ENCODE data around the gene CPXM2. TPM values are rescaled to one million over a fixed set of nuclear protein-coding genes. Genes with fewer than 3 reads are reported as not detected.

The CPXM2 gene
- total RNA-seq, 1 experiment from 2014 or later = not detected

DNA sequence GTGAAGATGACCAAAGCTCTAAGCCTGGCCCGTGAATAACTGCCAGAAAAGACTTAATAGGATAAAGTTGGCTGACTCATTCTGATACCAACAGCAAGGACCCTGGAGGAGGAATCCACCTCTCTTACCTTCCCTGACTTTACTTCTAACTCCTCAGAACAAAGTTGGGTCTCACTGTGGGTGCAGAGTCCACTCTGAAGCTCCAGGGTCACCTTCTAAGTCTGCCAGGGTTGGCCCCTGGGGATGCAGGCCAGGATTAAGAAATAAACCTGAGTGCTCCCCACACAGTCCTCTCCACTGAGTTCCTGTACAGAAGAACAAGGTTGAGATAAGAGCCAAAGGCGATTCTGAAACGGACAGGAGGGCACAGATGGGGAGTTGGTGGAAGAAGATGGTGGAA, 171.1 kb downstream of the CPXM2 start:
- intact Hi-C loops (cut with micrococcal nuclease) = no loop called here
- Histone ChIP-seq H3K4me3 (ENCODE audit: low read length) (no peak overlapping the region), H3K9me3 (ENCODE audit: low read length) (no peaks in the 10 kb centered on the region), H4K20me1 (ENCODE audit: low read length) (no peaks in the 10 kb centered on the region), H3K4me1 (ENCODE audit: insufficient read depth, low read length) (no peaks in the 10 kb centered on the region), H3K27me3 (ENCODE audit: low read length) (peaks cover 11% of the 10 kb centered on the region; the same call in 1 of the 2 replicates), H2AFZ (ENCODE audit: low read length) (no peak overlapping the region), H3K9ac (ENCODE audit: low read length) (no peak overlapping the region), H3F3A (ENCODE audit: low read length, unreplicated experiment) (no peaks in the 10 kb centered on the region), H3K9me2 (replicated peaks; ENCODE audit: low read length) (no peaks in the 10 kb centered on the region), H3K36me3 (ENCODE audit: low read depth, low read length) (no peaks in the 10 kb centered on the region), H3K27ac (ENCODE audit: low read length) (no peak overlapping the region), H3K79me2 (ENCODE audit: low read length) (no peaks in the 10 kb centered on the region), H3K4me2 (ENCODE audit: low read length) (no peak overlapping the region)
- ChIA-PET CTCF (no interaction called here), POLR2A (ENCODE audit: unreplicated experiment) (no interaction called here)
- ATAC-seq (no peak), DNase-seq (no peak)
- BruUV-seq (replicated peaks) = no TSS peak
- TF ChIP-seq, protein P1, sequence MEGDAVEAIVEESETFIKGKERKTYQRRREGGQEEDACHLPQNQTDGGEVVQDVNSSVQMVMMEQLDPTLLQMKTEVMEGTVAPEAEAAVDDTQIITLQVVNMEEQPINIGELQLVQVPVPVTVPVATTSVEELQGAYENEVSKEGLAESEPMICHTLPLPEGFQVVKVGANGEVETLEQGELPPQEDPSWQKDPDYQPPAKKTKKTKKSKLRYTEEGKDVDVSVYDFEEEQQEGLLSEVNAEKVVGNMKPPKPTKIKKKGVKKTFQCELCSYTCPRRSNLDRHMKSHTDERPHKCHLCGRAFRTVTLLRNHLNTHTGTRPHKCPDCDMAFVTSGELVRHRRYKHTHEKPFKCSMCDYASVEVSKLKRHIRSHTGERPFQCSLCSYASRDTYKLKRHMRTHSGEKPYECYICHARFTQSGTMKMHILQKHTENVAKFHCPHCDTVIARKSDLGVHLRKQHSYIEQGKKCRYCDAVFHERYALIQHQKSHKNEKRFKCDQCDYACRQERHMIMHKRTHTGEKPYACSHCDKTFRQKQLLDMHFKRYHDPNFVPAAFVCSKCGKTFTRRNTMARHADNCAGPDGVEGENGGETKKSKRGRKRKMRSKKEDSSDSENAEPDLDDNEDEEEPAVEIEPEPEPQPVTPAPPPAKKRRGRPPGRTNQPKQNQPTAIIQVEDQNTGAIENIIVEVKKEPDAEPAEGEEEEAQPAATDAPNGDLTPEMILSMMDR (conservative IDR thresholded peaks at IDR 0.05; ENCODE audit: low read depth, low read length) = no peak

GRCh38 chr10:123718544-123719060, 173.0 kb downstream of the CPXM2 start:
- Histone ChIP-seq H3K27ac (ENCODE audit: low read length) (no peak overlapping the region), H2AFZ (ENCODE audit: low read length) (no peak overlapping the region), H3K4me2 (ENCODE audit: low read length) (no peak overlapping the region), H3K9me3 (ENCODE audit: low read length) (no peaks in the 10 kb centered on the region), H3K27me3 (ENCODE audit: low read length) (no peaks in the 10 kb centered on the region), H3F3A (ENCODE audit: low read length, unreplicated experiment) (no peaks in the 10 kb centered on the region), H3K4me1 (ENCODE audit: insufficient read depth, low read length) (no peaks in the 10 kb centered on the region), H4K20me1 (ENCODE audit: low read length) (no peaks in the 10 kb centered on the region), H3K36me3 (ENCODE audit: low read depth, low read length) (no peaks in the 10 kb centered on the region), H3K9me2 (replicated peaks; ENCODE audit: low read length) (no peaks in the 10 kb centered on the region), H3K79me2 (ENCODE audit: low read length) (no peaks in the 10 kb centered on the region), H3K9ac (ENCODE audit: low read length) (no peak overlapping the region), H3K4me3 (ENCODE audit: low read length) (no peak overlapping the region)
- no peak for DNase-seq
- CTCF ChIA-PET = no interaction called here
- no TSS peak for BruUV-seq (replicated peaks)
- TF ChIP-seq, protein P1 (conservative IDR thresholded peaks at IDR 0.05; ENCODE audit: low read depth, low read length) = no peak
- no peak for TF ChIP-seq EZH2 (IDR thresholded peaks at IDR 0.05; ENCODE audit: low read length, unreplicated experiment)
- TF ChIP-seq EZH2phosphoT487 (IDR thresholded peaks at IDR 0.05; ENCODE audit: borderline replicate concordance, low read length) = no peak
- ATAC-seq = no peak
- POLR2A ChIA-PET (ENCODE audit: unreplicated experiment) = no interaction called here
- intact Hi-C loops (cut with micrococcal nuclease) = no loop called here

- no peak overlapping the region for H3K4me2 ChIP-seq (ENCODE audit: low read length)
- ChIA-PET POLR2A (ENCODE audit: unreplicated experiment) (no interaction called here), CTCF (no interaction called here)
- no TSS peak for BruUV-seq (replicated peaks)
- no peaks in the 10 kb centered on the region for H3K27me3 ChIP-seq (ENCODE audit: low read length)
- DNase-seq (no peak), ATAC-seq (no peak)
- no peaks in the 10 kb centered on the region for H3K4me1 ChIP-seq (ENCODE audit: insufficient read depth, low read length)
- no peak overlapping the region for H2AFZ ChIP-seq (ENCODE audit: low read length)
- intact Hi-C loops (cut with micrococcal nuclease) = no loop called here
- no peak overlapping the region for H3K4me3 ChIP-seq (ENCODE audit: low read length)
- H3K36me3 ChIP-seq (ENCODE audit: low read depth, low read length) = no peaks in the 10 kb centered on the region
- H3K9me3 ChIP-seq (ENCODE audit: low read length) = no peaks in the 10 kb centered on the region
- no peaks in the 10 kb centered on the region for H3K9me2 ChIP-seq (replicated peaks; ENCODE audit: low read length)
- H3K9ac ChIP-seq (ENCODE audit: low read length) = no peak overlapping the region
- no peaks in the 10 kb centered on the region for H3F3A ChIP-seq (ENCODE audit: low read length, unreplicated experiment)
- no peaks in the 10 kb centered on the region for H4K20me1 ChIP-seq (ENCODE audit: low read length)
- TF ChIP-seq, protein P1 (conservative IDR thresholded peaks at IDR 0.05; ENCODE audit: low read depth, low read length) = no peak
- TF ChIP-seq EZH2 (IDR thresholded peaks at IDR 0.05; ENCODE audit: low read length, unreplicated experiment) (no peak), EZH2phosphoT487 (IDR thresholded peaks at IDR 0.05; ENCODE audit: borderline replicate concordance, low read length) (no peak)
- no peaks in the 10 kb centered on the region for H3K79me2 ChIP-seq (ENCODE audit: low read length)
- no peak overlapping the region for H3K27ac ChIP-seq (ENCODE audit: low read length)
Measured at GRCh38 chr10:123717336-123717735, 174.3 kb downstream of the CPXM2 start.
